Kidney glomerular epithelial cell (primary cell): ENCODE data around the gene MMRN1.

Experiments
- DNase-seq: peaks from one replicate; lab custom pipeline; 2025; lab: John Stamatoyannopoulos, UW

Gene MMRN1

GRCh38 chr4:89894649-89895550 is at the start of gene MMRN1:
TSS of gene MMRN1 (plus strand) at chr4:89894854. CDS start at chr4:89894972, 118 bp downstream.
- DNase-seq: no peak

- DNase-seq: no peak
These were observed 46.9 kb upstream of the MMRN1 start for GRCh38 chr4:89847571-89848325.

- no peak for DNase-seq
These were observed 39.4 kb upstream of the MMRN1 start for GRCh38 chr4:89855236-89855635.

GRCh38 chr4:89860971-89861370 is 33.7 kb upstream of the MMRN1 start:
- no peak for DNase-seq

GRCh38 chr4:89863533-89863932 is 31.1 kb upstream of the MMRN1 start:
- DNase-seq: no peak

- no peak for DNase-seq
These were observed 26.4 kb upstream of the MMRN1 start for GRCh38 chr4:89868276-89868675.

- DNase-seq: no peak
These were observed 25.6 kb upstream of the MMRN1 start for GRCh38 chr4:89868999-89869589.

GRCh38 chr4:89871211-89871610 is 23.4 kb upstream of the MMRN1 start:
- no peak for DNase-seq

- DNase-seq: no peak
These were observed 18.1 kb upstream of the MMRN1 start for GRCh38 chr4:89876548-89876947.

- no peak for DNase-seq
These were observed 16.0 kb upstream of the MMRN1 start for GRCh38 chr4:89878611-89879010.

- DNase-seq: no peak
These were observed 15.4 kb upstream of the MMRN1 start for GRCh38 chr4:89879215-89879614.

- DNase-seq: no peak
These were observed 5.4 kb upstream of the MMRN1 start for GRCh38 chr4:89889289-89889688.

- DNase-seq: no peak
These were observed 3.2 kb downstream of the MMRN1 start for GRCh38 chr4:89897867-89898266.

- no peak for DNase-seq
These were observed 3.7 kb downstream of the MMRN1 start for GRCh38 chr4:89898304-89898716.

- DNase-seq: no peak
These were observed 4.5 kb downstream of the MMRN1 start for GRCh38 chr4:89899152-89899551.

GRCh38 chr4:89899854-89900253 is 5.2 kb downstream of the MMRN1 start:
- DNase-seq: no peak

GRCh38 chr4:89901808-89902431 is 7.3 kb downstream of the MMRN1 start:
- DNase-seq: peak; percentile 46

GRCh38 chr4:89904524-89904923 is 9.9 kb downstream of the MMRN1 start:
- no peak for DNase-seq

GRCh38 chr4:89906316-89906715 is 11.7 kb downstream of the MMRN1 start:
- DNase-seq: no peak

GRCh38 chr4:89906777-89907521 is 12.3 kb downstream of the MMRN1 start:
- DNase-seq: no peak

- DNase-seq: no peak
These were observed 15.2 kb downstream of the MMRN1 start for GRCh38 chr4:89909889-89910288.

- no peak for DNase-seq
These were observed 19.0 kb downstream of the MMRN1 start for GRCh38 chr4:89913623-89914022.
